GM12878 (cell line): ENCODE data around the gene SMAP1. TPM values are rescaled to one million over a fixed set of nuclear protein-coding genes. Genes with fewer than 3 reads are reported as not detected.

Source experiments
- NR2F1 ChIP-seq: fragments of 450-650 bp; conservative IDR thresholded peaks from 2 replicates; pipeline ENCODE4 v1.6.1; 2017; ENCODE audit warnings: mild to moderate bottlenecking
- polyA plus RNA-seq, 11 experiments: library from polyadenylated mRNA; depleted of rRNA in 4 of 11; unstranded in 6 of 11; stranded (reverse) in 5 of 11; fragments of >200 nt; fragmentation: Nextera tagmentation in 4 of 11; fragmentation: Illumina TruSeq in 1 of 11; extraction: Ambion mirVana in 4 of 11; extraction: Trizol in 1 of 11; gene quantifications; 1 replicate in 1 of 11; 2 replicates in 10 of 11; pipeline versions ENCODE4 v1.2.1 to v1.2.3, GENCODE V29; 2011 to 2016; ENCODE audit warnings: inconsistent platforms in 2 of 11, missing spikeins in 2 of 11, low read depth in 1 of 11
- total RNA-seq, 4 experiments: library from RNA; depleted of rRNA in 3 of 4; stranded (reverse); fragments of >200 nt in 3 of 4; fragmentation: Illumina TruSeq in 1 of 4; extraction: Trizol in 1 of 4; gene quantifications; 2 replicates each; pipeline versions ENCODE4 v1.2.1 to v1.2.3, GENCODE V29; 2013 to 2021
- TF ChIP-seq, protein P1 (sequence below): fragments of 450-650 bp; IDR thresholded peaks from 2 replicates; pipeline ENCODE4 v1.6.1; 2017; ENCODE audit warnings: mild to moderate bottlenecking, moderate library complexity

SMAP1 gene
- total and polyA plus RNA-seq, 10 of the 15 experiments (the other 5 are each of a cell fraction or from before 2014, with no cell fraction given), result 13.7 to 33.9 (median 25.3) TPM

DNA sequence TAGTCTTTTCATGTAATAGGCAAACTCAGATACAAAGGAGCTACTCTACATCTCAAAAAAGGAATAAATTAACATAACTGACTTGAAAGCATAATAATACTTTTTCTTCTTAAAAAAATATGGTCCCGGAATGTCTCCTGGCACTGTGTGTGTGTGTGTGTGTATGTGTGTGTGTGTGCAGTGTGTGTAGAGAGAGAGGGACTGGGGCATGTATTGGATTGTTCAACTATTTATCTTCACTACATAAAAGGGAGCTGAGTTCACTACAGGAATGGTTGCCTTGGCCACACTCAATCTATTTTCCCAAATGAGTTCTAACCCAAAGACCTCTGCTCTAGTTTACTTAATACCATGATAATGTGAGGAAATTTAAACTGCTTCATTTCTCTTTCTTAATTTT, 238.1 kb downstream of the SMAP1 start (continued):
- TF ChIP-seq, protein P1, sequence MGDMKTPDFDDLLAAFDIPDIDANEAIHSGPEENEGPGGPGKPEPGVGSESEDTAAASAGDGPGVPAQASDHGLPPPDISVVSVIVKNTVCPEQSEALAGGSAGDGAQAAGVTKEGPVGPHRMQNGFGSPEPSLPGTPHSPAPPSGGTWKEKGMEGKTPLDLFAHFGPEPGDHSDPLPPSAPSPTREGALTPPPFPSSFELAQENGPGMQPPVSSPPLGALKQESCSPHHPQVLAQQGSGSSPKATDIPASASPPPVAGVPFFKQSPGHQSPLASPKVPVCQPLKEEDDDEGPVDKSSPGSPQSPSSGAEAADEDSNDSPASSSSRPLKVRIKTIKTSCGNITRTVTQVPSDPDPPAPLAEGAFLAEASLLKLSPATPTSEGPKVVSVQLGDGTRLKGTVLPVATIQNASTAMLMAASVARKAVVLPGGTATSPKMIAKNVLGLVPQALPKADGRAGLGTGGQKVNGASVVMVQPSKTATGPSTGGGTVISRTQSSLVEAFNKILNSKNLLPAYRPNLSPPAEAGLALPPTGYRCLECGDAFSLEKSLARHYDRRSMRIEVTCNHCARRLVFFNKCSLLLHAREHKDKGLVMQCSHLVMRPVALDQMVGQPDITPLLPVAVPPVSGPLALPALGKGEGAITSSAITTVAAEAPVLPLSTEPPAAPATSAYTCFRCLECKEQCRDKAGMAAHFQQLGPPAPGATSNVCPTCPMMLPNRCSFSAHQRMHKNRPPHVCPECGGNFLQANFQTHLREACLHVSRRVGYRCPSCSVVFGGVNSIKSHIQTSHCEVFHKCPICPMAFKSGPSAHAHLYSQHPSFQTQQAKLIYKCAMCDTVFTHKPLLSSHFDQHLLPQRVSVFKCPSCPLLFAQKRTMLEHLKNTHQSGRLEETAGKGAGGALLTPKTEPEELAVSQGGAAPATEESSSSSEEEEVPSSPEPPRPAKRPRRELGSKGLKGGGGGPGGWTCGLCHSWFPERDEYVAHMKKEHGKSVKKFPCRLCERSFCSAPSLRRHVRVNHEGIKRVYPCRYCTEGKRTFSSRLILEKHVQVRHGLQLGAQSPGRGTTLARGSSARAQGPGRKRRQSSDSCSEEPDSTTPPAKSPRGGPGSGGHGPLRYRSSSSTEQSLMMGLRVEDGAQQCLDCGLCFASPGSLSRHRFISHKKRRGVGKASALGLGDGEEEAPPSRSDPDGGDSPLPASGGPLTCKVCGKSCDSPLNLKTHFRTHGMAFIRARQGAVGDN, result no peak
- no peak for TF ChIP-seq NR2F1

Other genes starting within 250 kb of the SMAP1 start
- 11.0 and 16.4 TPM in 2 replicates for gene SDHAF4, start 101.0 kb upstream of the SMAP1 start, total RNA-seq (2014; rRNA removed)
- gene SDHAF4, start 101.0 kb upstream of the SMAP1 start, total RNA-seq (2014; rRNA removed; fragmentation: Illumina TruSeq; extraction: Trizol), result 16.7 and 19.5 TPM in 2 replicates
- 8.4 and 9.8 TPM in 2 replicates for gene SDHAF4, start 101.0 kb upstream of the SMAP1 start, total RNA-seq (2021)
- 15.6 and 20.4 TPM in 2 replicates for gene SDHAF4, start 101.0 kb upstream of the SMAP1 start, polyA plus RNA-seq (2011; rRNA removed)
- gene SDHAF4, start 101.0 kb upstream of the SMAP1 start, polyA plus RNA-seq (2014; fragmentation: Illumina TruSeq; extraction: Trizol), result 12.0 and 13.1 TPM in 2 replicates
- 10 to 100 TPM; 14.8 to 19.1 TPM for gene SDHAF4, start 101.0 kb upstream of the SMAP1 start, polyA plus RNA-seq (2014; fragmentation: Nextera tagmentation; extraction: Ambion mirVana)
- gene SDHAF4, start 101.0 kb upstream of the SMAP1 start, polyA plus RNA-seq (2014; rRNA removed), result 12.5 and 20.4 TPM in 2 replicates
- 10 to 100 TPM; 15.6 to 17.5 TPM for gene SDHAF4, start 101.0 kb upstream of the SMAP1 start, polyA plus RNA-seq (2016; fragmentation: Nextera tagmentation; extraction: Ambion mirVana)